Measurements from ENCODE around the gene SLC52A1. TPM values are rescaled to one million over a fixed set of nuclear protein-coding genes. Genes with fewer than 3 reads are reported as not detected.

Gene SLC52A1
- total RNA-seq, 4 donors from 2014 or later: 2.2 to 25.0 (median 5.9) TPM

DNA sequence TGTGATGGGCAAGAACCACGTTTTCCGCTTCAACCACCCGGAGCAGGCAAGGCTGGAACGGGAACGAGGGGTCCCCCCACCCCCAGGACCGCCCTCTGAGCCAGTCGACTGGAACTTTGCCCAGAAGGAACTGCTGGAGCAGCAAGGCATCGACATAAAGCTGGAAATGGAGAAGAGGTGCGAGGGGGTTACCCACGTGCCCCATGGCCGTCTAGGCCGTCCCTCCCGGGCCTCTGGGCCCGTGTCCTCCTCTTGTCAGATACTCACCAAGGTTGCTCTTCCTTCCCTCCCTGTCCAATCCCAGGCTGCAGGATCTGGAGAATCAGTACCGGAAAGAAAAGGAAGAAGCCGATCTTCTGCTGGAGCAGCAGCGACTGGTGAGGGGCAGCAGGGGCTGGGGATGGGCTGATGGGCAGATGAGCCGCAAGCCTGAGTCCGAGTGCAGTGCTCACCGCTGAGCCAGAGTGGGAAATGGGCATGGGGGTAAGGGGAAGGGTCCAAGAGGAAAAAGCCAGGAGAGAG, 14.7 kb downstream of the SLC52A1 start:
- no peaks in the 10 kb centered on the region for H3K27me3 ChIP-seq
- 82% methylated on average over 15 of the region's 20 CpGs for WGBS
- no peak for TF ChIP-seq POLR2AphosphoS5 (IDR thresholded peaks at IDR 0.05)
- no peak for TF ChIP-seq POLR2A (IDR thresholded peaks at IDR 0.05)
- no peak for TF ChIP-seq EP300 (IDR thresholded peaks at IDR 0.05)
- TF ChIP-seq, protein P1, sequence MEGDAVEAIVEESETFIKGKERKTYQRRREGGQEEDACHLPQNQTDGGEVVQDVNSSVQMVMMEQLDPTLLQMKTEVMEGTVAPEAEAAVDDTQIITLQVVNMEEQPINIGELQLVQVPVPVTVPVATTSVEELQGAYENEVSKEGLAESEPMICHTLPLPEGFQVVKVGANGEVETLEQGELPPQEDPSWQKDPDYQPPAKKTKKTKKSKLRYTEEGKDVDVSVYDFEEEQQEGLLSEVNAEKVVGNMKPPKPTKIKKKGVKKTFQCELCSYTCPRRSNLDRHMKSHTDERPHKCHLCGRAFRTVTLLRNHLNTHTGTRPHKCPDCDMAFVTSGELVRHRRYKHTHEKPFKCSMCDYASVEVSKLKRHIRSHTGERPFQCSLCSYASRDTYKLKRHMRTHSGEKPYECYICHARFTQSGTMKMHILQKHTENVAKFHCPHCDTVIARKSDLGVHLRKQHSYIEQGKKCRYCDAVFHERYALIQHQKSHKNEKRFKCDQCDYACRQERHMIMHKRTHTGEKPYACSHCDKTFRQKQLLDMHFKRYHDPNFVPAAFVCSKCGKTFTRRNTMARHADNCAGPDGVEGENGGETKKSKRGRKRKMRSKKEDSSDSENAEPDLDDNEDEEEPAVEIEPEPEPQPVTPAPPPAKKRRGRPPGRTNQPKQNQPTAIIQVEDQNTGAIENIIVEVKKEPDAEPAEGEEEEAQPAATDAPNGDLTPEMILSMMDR (IDR thresholded peaks at IDR 0.05): no peak
- H3K9me3 ChIP-seq: no peaks in the 10 kb centered on the region
- no peak overlapping the region for H3K4me3 ChIP-seq
- H3K27ac ChIP-seq: no peak overlapping the region
- DNase-seq (ENCODE audit: low spot score in 2 of 2): no peak
- peaks cover 74% of the 10 kb centered on the region for H3K36me3 ChIP-seq
- H3K4me1 ChIP-seq: peaks cover 6% of the 10 kb centered on the region

DNA sequence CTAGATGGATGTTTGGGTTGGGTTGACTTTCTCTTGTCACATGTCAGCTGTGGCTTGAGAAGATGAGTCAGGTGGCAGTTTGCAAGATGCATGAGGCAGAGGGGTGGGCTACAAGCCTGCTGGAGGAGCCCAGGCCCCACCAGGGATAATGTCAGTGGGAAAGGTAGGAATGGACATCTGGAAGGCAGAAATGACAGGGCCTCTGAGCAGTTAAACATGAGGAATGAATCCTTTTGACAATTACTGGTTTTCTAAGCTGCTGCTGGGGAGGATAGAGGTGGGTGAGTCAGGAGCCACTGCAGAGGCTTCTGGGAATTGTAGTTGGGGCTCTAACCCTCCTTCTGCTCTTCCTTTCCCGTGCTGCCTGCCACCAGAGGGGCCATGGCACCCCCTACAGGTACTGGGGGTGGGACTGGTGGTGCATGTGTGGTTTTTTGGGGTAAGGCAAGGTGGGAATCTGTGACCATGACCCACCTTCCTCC, 15.7 kb downstream of the SLC52A1 start:
- no peak for DNase-seq (ENCODE audit: low spot score in 2 of 2)
- H3K9me3 ChIP-seq: no peaks in the 10 kb centered on the region
- 17% methylated on average over 1 of the region's 1 CpG for WGBS
- TF ChIP-seq, protein P1 (IDR thresholded peaks at IDR 0.05): no peak
- TF ChIP-seq POLR2AphosphoS5 (IDR thresholded peaks at IDR 0.05) (no peak), EP300 (IDR thresholded peaks at IDR 0.05) (no peak), POLR2A (IDR thresholded peaks at IDR 0.05) (no peak)
- no peaks in the 10 kb centered on the region for H3K4me1 ChIP-seq
- H3K4me3 ChIP-seq: no peak overlapping the region
- no peaks in the 10 kb centered on the region for H3K27me3 ChIP-seq
- H3K27ac ChIP-seq: no peak overlapping the region
- H3K36me3 ChIP-seq: peaks cover 82% of the 10 kb centered on the region

DNA sequence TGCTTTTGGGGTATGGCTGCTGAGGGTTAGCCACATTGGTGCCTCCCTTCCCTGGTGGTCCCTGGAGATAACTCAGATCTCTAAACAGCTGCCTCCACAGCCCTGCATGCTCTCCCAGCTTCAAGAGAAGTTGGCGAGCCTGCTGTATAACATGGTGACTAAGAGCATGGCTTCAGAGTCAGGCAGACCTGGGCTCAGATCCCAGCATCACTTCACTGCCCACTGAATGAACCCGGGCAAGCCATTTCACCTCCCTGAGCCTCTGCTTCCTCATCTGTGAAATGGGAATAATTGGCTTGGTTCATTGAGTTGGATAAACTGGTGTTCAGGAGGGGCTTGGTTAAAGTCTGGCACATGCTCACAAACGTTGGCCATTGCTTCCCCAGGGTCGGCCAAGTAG, 20.9 kb downstream of the SLC52A1 start:
- H3K27me3 ChIP-seq: no peaks in the 10 kb centered on the region
- no peaks in the 10 kb centered on the region for H3K4me1 ChIP-seq
- no peak overlapping the region for H3K27ac ChIP-seq
- H3K4me3 ChIP-seq: no peak overlapping the region
- peaks cover 74% of the 10 kb centered on the region for H3K36me3 ChIP-seq
- no peaks in the 10 kb centered on the region for H3K9me3 ChIP-seq
- no peak for TF ChIP-seq POLR2A (IDR thresholded peaks at IDR 0.05)
- TF ChIP-seq, protein P1 (IDR thresholded peaks at IDR 0.05): no peak
- no peak for TF ChIP-seq EP300 (IDR thresholded peaks at IDR 0.05)
- TF ChIP-seq POLR2AphosphoS5 (IDR thresholded peaks at IDR 0.05): no peak
- WGBS: 92% methylated on average over 4 of the region's 4 CpGs
- DNase-seq (ENCODE audit: low spot score in 2 of 2): no peak

DNA sequence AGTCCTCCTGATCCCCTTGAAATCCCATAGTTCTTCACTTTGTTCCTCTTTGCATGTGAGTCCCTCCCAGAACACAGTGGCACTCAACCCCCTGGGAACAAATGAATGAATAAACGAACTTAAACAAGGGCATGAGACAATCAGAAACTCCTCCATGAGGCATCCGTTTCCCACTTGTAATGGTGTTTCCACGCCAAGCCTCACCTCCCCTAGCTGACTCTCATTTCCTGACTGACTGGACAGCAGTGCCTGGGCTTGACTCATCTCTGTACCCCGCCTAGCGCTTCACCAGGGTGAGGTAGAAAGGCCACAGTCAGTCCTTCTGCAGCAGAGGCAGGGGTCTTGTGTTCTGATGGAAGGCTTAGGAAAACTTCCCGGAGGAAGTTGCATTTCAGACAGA, 23.3 kb downstream of the SLC52A1 start:
- Histone ChIP-seq H3K4me1 (no peaks in the 10 kb centered on the region), H3K4me3 (no peak overlapping the region), H3K36me3 (peaks cover 81% of the 10 kb centered on the region), H3K9me3 (no peaks in the 10 kb centered on the region), H3K27ac (no peak overlapping the region), H3K27me3 (no peaks in the 10 kb centered on the region)
- 78% methylated on average over 6 of the region's 6 CpGs for WGBS
- no peak for DNase-seq (ENCODE audit: low spot score in 2 of 2)
- TF ChIP-seq, protein P1 (IDR thresholded peaks at IDR 0.05): no peak
- TF ChIP-seq EP300 (IDR thresholded peaks at IDR 0.05) (no peak), POLR2AphosphoS5 (IDR thresholded peaks at IDR 0.05) (no peak), POLR2A (IDR thresholded peaks at IDR 0.05) (no peak)

DNA sequence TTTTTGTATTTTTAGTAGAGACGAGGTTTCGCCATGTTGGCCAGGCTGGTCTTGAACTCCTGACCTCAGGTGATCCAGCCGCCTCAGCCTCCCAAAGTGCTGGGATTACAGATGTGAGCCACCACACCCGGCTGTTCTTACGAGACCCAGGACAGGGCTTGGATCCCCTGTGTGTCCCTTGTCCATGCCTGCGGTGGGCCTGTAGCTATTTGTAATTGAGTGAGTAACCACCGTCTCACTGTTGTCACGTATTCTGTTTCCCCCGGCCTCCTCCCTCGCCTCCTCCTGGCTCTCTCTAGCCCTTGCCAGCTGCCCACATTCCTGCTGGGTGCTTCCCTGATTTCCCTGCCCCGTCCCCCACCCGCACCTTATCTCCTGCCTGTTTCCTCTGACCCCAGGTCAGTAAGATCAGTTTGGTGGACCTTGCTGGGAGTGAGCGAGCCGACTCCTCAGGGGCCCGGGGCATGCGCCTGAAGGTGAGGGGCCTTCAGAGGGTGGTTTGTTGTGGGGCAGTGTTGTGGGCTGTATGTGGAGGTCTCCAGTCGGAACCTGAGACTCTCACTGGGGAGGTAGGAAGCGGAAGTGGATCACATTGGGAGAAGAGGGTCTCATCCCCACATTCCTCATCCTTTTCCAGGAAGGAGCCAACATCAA, 31.9 kb downstream of the SLC52A1 start:
- Histone ChIP-seq H3K36me3 (peaks cover 75% of the 10 kb centered on the region), H3K27ac (no peak overlapping the region), H3K4me3 (no peak overlapping the region), H3K27me3 (no peaks in the 10 kb centered on the region), H3K4me1 (peaks cover 23% of the 10 kb centered on the region), H3K9me3 (no peaks in the 10 kb centered on the region)
- 95% methylated on average over 18 of the region's 18 CpGs for WGBS
- no peak for DNase-seq (ENCODE audit: low spot score in 2 of 2)
- TF ChIP-seq EP300 (IDR thresholded peaks at IDR 0.05): no peak
- TF ChIP-seq, protein P1 (IDR thresholded peaks at IDR 0.05): no peak
- no peak for TF ChIP-seq POLR2A (IDR thresholded peaks at IDR 0.05)
- no peak for TF ChIP-seq POLR2AphosphoS5 (IDR thresholded peaks at IDR 0.05)
